DOHH2 (cell line): Measurements from ENCODE around the gene RFX4.

Source experiments
- H3F3A ChIP-seq: fragments of 200-600 bp; sonication (generic), shearing (Covaris generic); 2 replicates; pipeline ENCODE4 v1.6.0; 2016; ENCODE audit warnings: antibody characterized with exemption, mild to moderate bottlenecking; ENCODE audit not compliant: control insufficient read depth, insufficient read depth
- H3K27ac ChIP-seq: fragments of 200-600 bp; sonication (generic); 2 replicates; pipeline ENCODE4 v1.5.1; 2014; ENCODE audit warnings: low read depth, mild to moderate bottlenecking, low read length, moderate library complexity
- H3K27me3 ChIP-seq: fragments of 200-600 bp; sonication (generic); 2 replicates; pipeline ENCODE4 v1.6.1; 2014; ENCODE audit warnings: mild to moderate bottlenecking, low read length, mixed read lengths; ENCODE audit not compliant: control insufficient read depth
- H3K36me3 ChIP-seq: fragments of 200-600 bp; sonication (generic); 2 replicates; pipeline ENCODE4 v1.6.1; 2014; ENCODE audit warnings: mild to moderate bottlenecking, low read length, moderate library complexity, mixed read lengths; ENCODE audit not compliant: control insufficient read depth
- H3K4me1 ChIP-seq: fragments of 200-600 bp; sonication (generic); 2 replicates; pipeline ENCODE4 v1.6.1; 2014; ENCODE audit warnings: mild to moderate bottlenecking, low read length, mixed read lengths; ENCODE audit not compliant: control insufficient read depth
- H3K4me2 ChIP-seq: fragments of 200-600 bp; sonication (generic); 2 replicates; pipeline ENCODE4 v1.6.0; 2014; ENCODE audit warnings: mild to moderate bottlenecking, low read length, moderate library complexity
- H3K4me3 ChIP-seq: fragments of 200-600 bp; sonication (generic); 2 replicates; pipeline ENCODE4 v1.5.1; 2014; ENCODE audit warnings: mild to moderate bottlenecking, low read length, mixed read lengths
- H3K79me2 ChIP-seq: fragments of 200-600 bp; sonication (generic); 2 replicates; pipeline ENCODE4 v1.6.1; 2014; ENCODE audit warnings: mild to moderate bottlenecking, low read length, mixed read lengths; ENCODE audit not compliant: control insufficient read depth
- H3K9me2 ChIP-seq: fragments of 200-600 bp; sonication (generic); replicated peaks from 2 replicates; pipeline ENCODE4 v1.6.1; 2014; ENCODE audit warnings: mild to moderate bottlenecking, low read length, mixed read lengths; ENCODE audit not compliant: control insufficient read depth
- H3K9me3 ChIP-seq: fragments of 200-600 bp; sonication (generic); 2 replicates; pipeline ENCODE4 v1.6.1; 2014; ENCODE audit warnings: antibody characterized with exemption, low read length, mixed read lengths; ENCODE audit not compliant: control insufficient read depth, insufficient read depth
- H4K20me1 ChIP-seq: fragments of 200-600 bp; sonication (generic); 2 replicates; pipeline ENCODE4 v1.6.0; 2014; ENCODE audit warnings: low read depth, mild to moderate bottlenecking, antibody characterized with exemption, low read length, moderate library complexity; ENCODE audit not compliant: control insufficient read depth, insufficient read depth
- EZH2phosphoT487 ChIP-seq: fragments of 200-600 bp; sonication (generic); IDR thresholded peaks from 2 replicates; pipeline ENCODE4 v1.6.1; 2017; ENCODE audit warnings: borderline replicate concordance, mild to moderate bottlenecking, antibody characterized with exemption, low read length, moderate library complexity, mixed read lengths
- TF ChIP-seq, protein P1 (sequence below): fragments of 200-600 bp; sonication (generic); IDR thresholded peaks from one replicate; pipeline ENCODE4 v1.5.1; 2014; ENCODE audit warnings: antibody characterized with exemption, mild to moderate bottlenecking, low read depth, low read length; ENCODE audit not compliant: poor library complexity, severe bottlenecking

RFX4 gene

GRCh38 chr12:106594447-106594846 is 11.6 kb downstream of the RFX4 start:
- Histone ChIP-seq H3K79me2 (no peaks in the 10 kb centered on the region), H3K9me3 (no peaks in the 10 kb centered on the region), H3F3A (no peaks in the 10 kb centered on the region), H3K27me3 (peaks cover 23% of the 10 kb centered on the region), H3K27ac (no peak overlapping the region), H3K4me1 (no peaks in the 10 kb centered on the region), H3K4me3 (no peak overlapping the region), H4K20me1 (no peaks in the 10 kb centered on the region), H3K9me2 (no peaks in the 10 kb centered on the region), H3K4me2 (no peak overlapping the region), H3K36me3 (no peaks in the 10 kb centered on the region)
- TF ChIP-seq, protein P1, sequence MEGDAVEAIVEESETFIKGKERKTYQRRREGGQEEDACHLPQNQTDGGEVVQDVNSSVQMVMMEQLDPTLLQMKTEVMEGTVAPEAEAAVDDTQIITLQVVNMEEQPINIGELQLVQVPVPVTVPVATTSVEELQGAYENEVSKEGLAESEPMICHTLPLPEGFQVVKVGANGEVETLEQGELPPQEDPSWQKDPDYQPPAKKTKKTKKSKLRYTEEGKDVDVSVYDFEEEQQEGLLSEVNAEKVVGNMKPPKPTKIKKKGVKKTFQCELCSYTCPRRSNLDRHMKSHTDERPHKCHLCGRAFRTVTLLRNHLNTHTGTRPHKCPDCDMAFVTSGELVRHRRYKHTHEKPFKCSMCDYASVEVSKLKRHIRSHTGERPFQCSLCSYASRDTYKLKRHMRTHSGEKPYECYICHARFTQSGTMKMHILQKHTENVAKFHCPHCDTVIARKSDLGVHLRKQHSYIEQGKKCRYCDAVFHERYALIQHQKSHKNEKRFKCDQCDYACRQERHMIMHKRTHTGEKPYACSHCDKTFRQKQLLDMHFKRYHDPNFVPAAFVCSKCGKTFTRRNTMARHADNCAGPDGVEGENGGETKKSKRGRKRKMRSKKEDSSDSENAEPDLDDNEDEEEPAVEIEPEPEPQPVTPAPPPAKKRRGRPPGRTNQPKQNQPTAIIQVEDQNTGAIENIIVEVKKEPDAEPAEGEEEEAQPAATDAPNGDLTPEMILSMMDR: no peak
- no peak for TF ChIP-seq EZH2phosphoT487

DNA sequence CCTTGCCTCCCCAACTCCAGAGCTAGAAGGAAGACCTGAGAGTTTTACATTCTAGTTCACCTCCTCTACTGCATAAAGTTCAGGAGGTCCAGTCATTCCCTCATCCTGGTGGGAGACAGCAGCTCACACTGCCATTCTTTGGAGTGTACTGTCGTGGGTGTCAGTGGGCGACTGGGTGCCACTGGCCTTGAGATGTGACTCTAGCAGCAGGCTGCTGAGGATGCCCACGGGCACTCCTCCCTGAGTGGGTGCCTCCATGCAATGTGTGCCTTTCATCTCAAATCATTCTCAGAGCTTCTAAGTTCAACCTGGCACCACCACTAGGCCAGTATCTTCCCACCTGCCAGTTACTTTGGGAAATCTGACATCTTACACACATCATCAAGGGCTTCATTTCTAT is 12.5 kb downstream of the RFX4 start:
- TF ChIP-seq EZH2phosphoT487: no peak
- TF ChIP-seq, protein P1: no peak
- Histone ChIP-seq H3K36me3 (no peaks in the 10 kb centered on the region), H3K4me2 (no peak overlapping the region)

DNA sequence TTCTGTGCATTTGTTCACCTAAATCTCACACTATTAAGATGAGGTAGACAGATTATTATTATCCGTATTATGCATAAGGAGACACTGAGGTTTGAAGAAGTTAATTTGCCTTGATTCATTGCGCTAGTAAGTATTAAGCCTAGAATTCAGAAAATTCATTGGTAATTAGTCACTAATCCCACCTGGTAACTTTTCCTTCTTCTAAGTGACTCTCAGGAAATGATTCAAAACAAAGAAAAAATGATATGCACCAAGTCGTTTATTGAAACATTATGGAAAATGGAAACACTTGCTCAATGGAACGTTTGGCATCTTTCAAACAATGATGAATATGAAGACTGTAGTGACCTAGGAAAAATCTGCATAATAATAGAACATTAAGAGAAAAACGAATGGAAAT is 15.2 kb downstream of the RFX4 start:
- no peaks in the 10 kb centered on the region for H3K9me2 ChIP-seq
- no peak overlapping the region for H3K27ac ChIP-seq
- H3K36me3 ChIP-seq: no peaks in the 10 kb centered on the region
- H4K20me1 ChIP-seq: no peaks in the 10 kb centered on the region
- H3K4me2 ChIP-seq: no peak overlapping the region
- H3F3A ChIP-seq: no peaks in the 10 kb centered on the region
- TF ChIP-seq, protein P1: no peak
- no peak for TF ChIP-seq EZH2phosphoT487
- H3K9me3 ChIP-seq: no peaks in the 10 kb centered on the region
- H3K79me2 ChIP-seq: no peaks in the 10 kb centered on the region
- H3K4me3 ChIP-seq: no peak overlapping the region
- no peaks in the 10 kb centered on the region for H3K4me1 ChIP-seq
- H3K27me3 ChIP-seq: peaks cover 18% of the 10 kb centered on the region

More for the DNA sequence above, 12.5 kb downstream of the RFX4 start:
- H3K9me2 ChIP-seq: no peaks in the 10 kb centered on the region
- no peak overlapping the region for H3K27ac ChIP-seq
- no peaks in the 10 kb centered on the region for H3K79me2 ChIP-seq
- no peaks in the 10 kb centered on the region for H3K9me3 ChIP-seq
- no peaks in the 10 kb centered on the region for H4K20me1 ChIP-seq
- no peaks in the 10 kb centered on the region for H3F3A ChIP-seq
- H3K4me1 ChIP-seq: no peaks in the 10 kb centered on the region
- peaks cover 21% of the 10 kb centered on the region for H3K27me3 ChIP-seq
- no peak overlapping the region for H3K4me3 ChIP-seq

GRCh38 chr12:106599302-106599701 is 16.5 kb downstream of the RFX4 start:
- Histone ChIP-seq H3K9me3 (no peaks in the 10 kb centered on the region), H4K20me1 (no peaks in the 10 kb centered on the region), H3K36me3 (no peaks in the 10 kb centered on the region), H3K79me2 (no peaks in the 10 kb centered on the region), H3K27me3 (peaks cover 8% of the 10 kb centered on the region), H3K27ac (no peak overlapping the region), H3K4me2 (no peak overlapping the region), H3F3A (no peaks in the 10 kb centered on the region), H3K4me1 (no peaks in the 10 kb centered on the region), H3K9me2 (no peaks in the 10 kb centered on the region), H3K4me3 (no peak overlapping the region)
- TF ChIP-seq, protein P1: no peak
- TF ChIP-seq EZH2phosphoT487: no peak
